ENCODE results near the gene ENTPD1. TPM values are rescaled to one million over a fixed set of nuclear protein-coding genes. Genes with fewer than 3 reads are reported as not detected.

The ENTPD1 gene
- total RNA-seq, 1 experiment from 2014 or later: 0.37 TPM

GRCh38 chr10:95896071-95896850 lies 140.3 kb downstream of the ENTPD1 start:
- BruUV-seq (replicated peaks): no TSS peak

More at GRCh38 chr10:95896071-95896850, 140.3 kb downstream of the ENTPD1 start:
- ATAC-seq (no peak), DNase-seq (ENCODE audit: low read depth, low spot score) (no peak)
- intact Hi-C loops (cut with micrococcal nuclease): no loop called here
- Histone ChIP-seq H3K79me2 (ENCODE audit: insufficient read depth, low read length) (no peaks in the 10 kb centered on the region), H3K9me3 (ENCODE audit: control insufficient read depth in 1 of 2, insufficient read depth in 1 of 2, low read depth in 1 of 2, low read length in 2 of 2) (no peaks in the 10 kb centered on the region), H3K4me3 (replicated peaks in 1 of 2; ENCODE audit: low read depth in 1 of 2, low read length in 2 of 2) (no peak overlapping the region), H3K4me2 (ENCODE audit: low read length) (no peak overlapping the region), H3K9ac (ENCODE audit: low read length) (no peak overlapping the region), H3K4me1 (ENCODE audit: control insufficient read depth in 1 of 2, insufficient read depth in 2 of 2, low read length in 2 of 2) (no peaks in the 10 kb centered on the region), H2AFZ (ENCODE audit: low read depth, low read length, poor library complexity, severe bottlenecking) (no peak overlapping the region), H4K20me1 (ENCODE audit: insufficient read depth) (no peaks in the 10 kb centered on the region), H3K9me2 (ENCODE audit: insufficient read depth) (no peaks in the 10 kb centered on the region), H3K36me3 (ENCODE audit: control insufficient read depth in 1 of 2, insufficient read depth in 2 of 2, low read length in 2 of 2) (peaks cover 2 to 9% of the 10 kb centered on the region in 2 experiments; a peak in 2 of 4 replicates), H3K27ac (ENCODE audit: low read depth, low read length) (no peak overlapping the region), H3K27me3 (ENCODE audit: insufficient read depth, low read length) (no peaks in the 10 kb centered on the region)
- ChIA-PET RAD21 (ENCODE audit: low non-redundant PET in 1 of 2, low total read pairs in 2 of 2, uncharacterized antibody in 2 of 2, unreplicated experiment in 2 of 2) (no interaction called here), CTCF (no interaction called here), POLR2A (no interaction called here)
- TF ChIP-seq SP1 (IDR thresholded peaks at IDR 0.05; ENCODE audit: low read depth): no peak
- no peak for TF ChIP-seq REST (IDR thresholded peaks at IDR 0.05; ENCODE audit: low read depth)
- no peak for TF ChIP-seq ZNF274 (IDR thresholded peaks at IDR 0.05; ENCODE audit: low read depth, low read length)
- TF ChIP-seq TCF7L2 (IDR thresholded peaks at IDR 0.05; ENCODE audit: borderline replicate concordance, extremely low read depth, insufficient read depth, insufficient read length): no peak
- TF ChIP-seq, protein P1, sequence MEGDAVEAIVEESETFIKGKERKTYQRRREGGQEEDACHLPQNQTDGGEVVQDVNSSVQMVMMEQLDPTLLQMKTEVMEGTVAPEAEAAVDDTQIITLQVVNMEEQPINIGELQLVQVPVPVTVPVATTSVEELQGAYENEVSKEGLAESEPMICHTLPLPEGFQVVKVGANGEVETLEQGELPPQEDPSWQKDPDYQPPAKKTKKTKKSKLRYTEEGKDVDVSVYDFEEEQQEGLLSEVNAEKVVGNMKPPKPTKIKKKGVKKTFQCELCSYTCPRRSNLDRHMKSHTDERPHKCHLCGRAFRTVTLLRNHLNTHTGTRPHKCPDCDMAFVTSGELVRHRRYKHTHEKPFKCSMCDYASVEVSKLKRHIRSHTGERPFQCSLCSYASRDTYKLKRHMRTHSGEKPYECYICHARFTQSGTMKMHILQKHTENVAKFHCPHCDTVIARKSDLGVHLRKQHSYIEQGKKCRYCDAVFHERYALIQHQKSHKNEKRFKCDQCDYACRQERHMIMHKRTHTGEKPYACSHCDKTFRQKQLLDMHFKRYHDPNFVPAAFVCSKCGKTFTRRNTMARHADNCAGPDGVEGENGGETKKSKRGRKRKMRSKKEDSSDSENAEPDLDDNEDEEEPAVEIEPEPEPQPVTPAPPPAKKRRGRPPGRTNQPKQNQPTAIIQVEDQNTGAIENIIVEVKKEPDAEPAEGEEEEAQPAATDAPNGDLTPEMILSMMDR (IDR thresholded peaks at IDR 0.05 in 2 of 3, conservative IDR thresholded peaks at IDR 0.05 in 1 of 3; ENCODE audit: borderline replicate concordance in 1 of 3, insufficient read depth in 1 of 3, low read depth in 2 of 3, low read length in 2 of 3): no peak
- TF ChIP-seq FOSL1 (IDR thresholded peaks at IDR 0.05; ENCODE audit: low read depth): no peak
- no peak for TF ChIP-seq ATF3 (IDR thresholded peaks at IDR 0.05)
- no peak for TF ChIP-seq POLR2AphosphoS5 (IDR thresholded peaks at IDR 0.05; ENCODE audit: low read depth, low read length)
- TF ChIP-seq CBX3 (IDR thresholded peaks at IDR 0.05; ENCODE audit: low read depth): no peak
- TF ChIP-seq SRF (IDR thresholded peaks at IDR 0.05; ENCODE audit: low read depth): no peak
- no peak for TF ChIP-seq ZFX (IDR thresholded peaks at IDR 0.05)
- no peak for TF ChIP-seq MAX (IDR thresholded peaks at IDR 0.05)
- TF ChIP-seq RAD21 (IDR thresholded peaks at IDR 0.05; ENCODE audit: low read depth): no peak
- no peak for TF ChIP-seq CEBPB (IDR thresholded peaks at IDR 0.05; ENCODE audit: low read depth)
- no peak for TF ChIP-seq JUND (IDR thresholded peaks at IDR 0.05)
- TF ChIP-seq EZH2phosphoT487 (IDR thresholded peaks at IDR 0.05; ENCODE audit: borderline replicate concordance): no peak
